RWPE1 (cell line): ENCODE data around the gene ADIPOR2.

Source experiments
- CTCF ChIA-PET: fragments of 350-600 bp; sonication (Branson Sonifier 250); formaldehyde crosslinking; extraction: SDS; loops from one replicate; lab custom pipeline; 2021; lab: Yijun Ruan, JAX
- POLR2A ChIA-PET: fragments of 400-600 bp; formaldehyde crosslinking; extraction: SDS; loops from one replicate; lab custom pipeline; 2020; ENCODE audit warnings: antibody characterized with exemption; ENCODE audit not compliant: low non-redundant PET; lab: Yijun Ruan, JAX
- DNase-seq: peaks from one replicate; pipeline ENCODE4 v3.0.0; 2012; ENCODE audit warnings: low spot score
- H3K27ac ChIP-seq: fragments of 450-650 bp; 2 replicates; pipeline ENCODE4 v1.5.1; 2017
- CTCF ChIP-seq: fragments of 450-650 bp; conservative IDR thresholded peaks from 2 replicates; pipeline ENCODE4 v1.5.1; 2017; ENCODE audit warnings: low read depth, mild to moderate bottlenecking

Gene ADIPOR2

GRCh38 chr12:1804545-1805332 is 113.9 kb downstream of the ADIPOR2 start:
- TF ChIP-seq CTCF = no peak
- H3K27ac ChIP-seq = no peak overlapping the region
- ChIA-PET CTCF (no interaction called here), POLR2A (no interaction called here)
- peak; percentile 86 for DNase-seq

- DNase-seq = no peak
- ChIA-PET POLR2A (no interaction called here), CTCF (no interaction called here)
- no peak overlapping the region for H3K27ac ChIP-seq
- TF ChIP-seq CTCF = no peak
Observed at GRCh38 chr12:1805441-1806081, 114.7 kb downstream of the ADIPOR2 start.

- TF ChIP-seq CTCF = no peak
- CTCF ChIA-PET = no interaction called here
- POLR2A ChIA-PET = no interaction called here
- no peak overlapping the region for H3K27ac ChIP-seq
- no peak for DNase-seq
Observed at GRCh38 chr12:1806301-1807086, 115.6 kb downstream of the ADIPOR2 start.

- no peak for TF ChIP-seq CTCF
- CTCF ChIA-PET = interaction anchor here (0.7 kb wide), 1 partner anchor 134 kb away, joined by 3 read pairs; no protein-coding TSS in a partner anchor
Observed at GRCh38 chr12:1807087-1807860, 116.4 kb downstream of the ADIPOR2 start.

GRCh38 chr12:1808036-1808797 is 117.3 kb downstream of the ADIPOR2 start:
- no peak for TF ChIP-seq CTCF
- CTCF ChIA-PET = interaction anchor here (0.6 to 0.7 kb wide), 2 partner anchors 27 to 133 kb away, joined by 3 read pairs; no protein-coding TSS in a partner anchor
- no peak overlapping the region for H3K27ac ChIP-seq
- no peak for DNase-seq
- POLR2A ChIA-PET = no interaction called here

More at GRCh38 chr12:1807087-1807860, 116.4 kb downstream of the ADIPOR2 start:
- no peak overlapping the region for H3K27ac ChIP-seq
- POLR2A ChIA-PET = no interaction called here
- no peak for DNase-seq
